Measurements from ENCODE around the gene RING1.
"Not testable (repeated sequence)": the region's sequence is repeated elsewhere in the genome, so short reads cannot be mapped to it uniquely, and the experiment has no call there.

RING1 gene

DNA sequence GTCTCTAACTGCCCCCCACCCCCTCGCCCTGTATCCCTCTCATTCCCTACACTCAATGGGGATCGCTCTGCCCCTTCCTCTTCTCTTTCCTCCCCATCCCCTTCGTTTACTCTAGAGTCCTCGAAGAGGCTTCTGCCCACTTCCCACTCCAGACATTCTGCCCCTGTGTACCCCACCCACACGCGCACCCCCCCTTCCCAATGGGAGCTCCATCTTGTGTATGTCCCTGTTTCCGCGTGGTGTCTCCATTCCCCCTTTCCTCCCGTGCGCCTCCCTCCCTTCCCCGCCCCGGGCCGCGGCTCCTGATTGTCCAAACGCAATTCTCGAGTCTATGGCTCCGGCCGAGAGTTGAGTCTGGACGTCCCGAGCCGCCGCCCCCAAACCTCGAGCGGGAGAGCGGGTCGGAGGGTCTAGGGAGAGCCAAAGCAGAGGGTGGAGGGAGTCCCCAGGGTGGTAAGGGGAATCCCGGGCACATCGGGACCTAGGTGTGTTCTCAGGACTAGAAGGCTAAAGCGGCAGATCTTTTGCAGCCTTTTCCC is 679 bp upstream of the RING1 start:
- DNase-seq, result peak; percentile 80

GRCh38 chr6:33209856-33210255 is 1.6 kb downstream of the RING1 start:
- DNase-seq, result no peak

DNA sequence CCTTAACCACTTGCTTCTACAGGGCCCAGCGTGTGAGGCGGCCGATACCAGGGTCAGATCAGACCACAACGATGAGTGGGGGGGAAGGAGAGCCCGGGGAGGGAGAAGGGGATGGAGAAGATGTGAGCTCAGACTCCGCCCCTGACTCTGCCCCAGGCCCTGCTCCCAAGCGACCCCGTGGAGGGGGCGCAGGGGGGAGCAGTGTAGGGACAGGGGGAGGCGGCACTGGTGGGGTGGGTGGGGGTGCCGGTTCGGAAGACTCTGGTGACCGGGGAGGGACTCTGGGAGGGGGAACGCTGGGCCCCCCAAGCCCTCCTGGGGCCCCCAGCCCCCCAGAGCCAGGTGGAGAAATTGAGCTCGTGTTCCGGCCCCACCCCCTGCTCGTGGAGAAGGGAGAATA is 2.8 kb downstream of the RING1 start:
- no peak for DNase-seq

DNA sequence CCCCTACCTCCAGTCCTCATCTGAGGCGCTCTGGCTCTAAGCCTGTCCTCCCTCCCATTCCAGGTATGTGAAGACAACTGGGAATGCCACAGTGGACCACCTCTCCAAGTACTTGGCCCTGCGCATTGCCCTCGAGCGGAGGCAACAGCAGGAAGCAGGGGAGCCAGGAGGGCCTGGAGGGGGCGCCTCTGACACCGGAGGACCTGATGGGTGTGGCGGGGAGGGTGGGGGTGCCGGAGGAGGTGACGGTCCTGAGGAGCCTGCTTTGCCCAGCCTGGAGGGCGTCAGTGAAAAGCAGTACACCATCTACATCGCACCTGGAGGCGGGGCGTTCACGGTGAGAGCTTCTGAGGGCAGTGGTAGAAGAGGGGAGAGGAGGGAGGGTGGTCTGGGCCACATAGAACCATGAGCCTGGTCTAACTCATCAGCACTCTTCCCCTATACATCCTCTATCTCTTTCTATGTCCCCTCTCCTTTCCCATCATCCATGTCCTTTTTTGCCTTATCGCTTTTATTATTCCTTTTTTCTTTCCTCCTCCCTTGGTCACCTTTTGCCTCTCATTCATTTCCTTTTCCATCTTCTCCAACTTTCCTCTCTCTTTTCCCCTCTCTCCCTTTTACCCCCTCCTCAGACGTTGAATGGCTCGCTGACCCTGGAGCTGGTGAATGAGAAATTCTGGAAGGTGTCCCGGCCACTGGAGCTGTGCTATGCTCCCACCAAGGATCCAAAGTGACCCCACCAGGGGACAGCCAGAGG is 3.5 kb downstream of the RING1 start:
- no peak for DNase-seq

GRCh38 chr6:33212857-33213165 is 4.5 kb downstream of the RING1 start:
- DNase-seq, result no peak

GRCh38 chr6:33213166-33213988 is 5.1 kb downstream of the RING1 start:
- peak; percentile 69 for DNase-seq

- no peak for DNase-seq
Measured at GRCh38 chr6:33213989-33214335, 5.7 kb downstream of the RING1 start.

DNA sequence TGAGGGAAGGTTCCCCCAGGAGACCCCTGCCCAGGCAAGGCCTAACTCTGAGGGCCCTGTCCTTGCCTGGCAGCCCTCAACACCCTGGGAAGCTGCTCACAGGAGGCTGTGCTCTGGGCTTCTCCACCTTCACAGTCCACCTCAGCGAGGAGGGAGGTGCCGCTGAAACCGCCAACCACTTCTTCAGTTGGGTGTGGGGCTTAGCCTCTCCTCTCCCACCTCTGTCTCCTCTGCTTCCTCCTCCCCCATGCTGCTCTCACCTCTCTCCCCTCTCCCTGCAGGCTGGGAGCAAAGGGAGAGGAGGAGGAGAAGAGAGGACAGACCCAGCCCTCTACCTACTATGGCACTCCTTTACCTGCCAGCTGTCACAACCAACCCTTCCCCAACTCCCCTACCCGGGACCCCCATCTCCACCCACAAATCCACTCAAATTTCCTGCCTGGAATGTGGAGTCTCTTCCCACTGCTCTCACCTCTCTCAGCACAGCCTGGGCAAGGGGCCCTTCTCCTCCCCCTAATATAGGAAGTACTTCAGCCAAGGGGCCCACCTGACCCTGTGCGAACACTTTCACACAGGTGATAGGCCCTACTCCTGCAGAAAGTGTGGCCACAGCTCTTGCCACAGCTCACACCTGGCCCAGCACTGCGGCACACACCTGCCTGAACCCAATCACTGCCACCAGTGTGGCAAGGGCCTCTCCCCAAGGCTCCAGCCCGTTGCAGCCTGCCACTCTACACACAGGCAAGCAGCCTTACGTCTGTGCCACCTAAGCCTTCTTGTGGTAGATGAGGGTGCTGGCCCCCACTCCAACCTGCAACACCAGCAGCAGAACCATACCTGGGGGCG is 7.2 kb downstream of the RING1 start:
- DNase-seq, result no peak

GRCh38 chr6:33216117-33216649 is 7.9 kb downstream of the RING1 start:
- no peak for DNase-seq

DNA sequence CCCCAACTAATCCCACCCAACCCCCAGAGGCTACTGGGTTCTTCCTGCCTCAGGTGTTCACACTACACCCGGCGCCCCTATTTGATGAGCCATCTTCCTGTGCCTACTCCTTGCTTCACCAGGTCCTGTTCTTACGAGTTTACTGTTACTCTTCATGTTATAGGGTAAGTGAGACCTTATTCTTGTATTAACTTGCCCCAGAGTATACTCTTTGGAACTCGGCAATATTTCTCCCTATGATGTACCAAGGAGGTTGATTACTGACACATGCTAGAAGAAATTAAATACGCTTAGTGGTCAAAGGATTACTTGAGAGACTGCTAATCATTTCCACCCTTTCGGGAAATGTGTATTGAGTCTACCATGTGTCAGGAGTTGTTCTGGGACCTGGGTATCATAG is 8.9 kb downstream of the RING1 start:
- no peak for DNase-seq

- no peak for DNase-seq
Measured at GRCh38 chr6:33217681-33218080, 9.4 kb downstream of the RING1 start.

GRCh38 chr6:33226503-33227120 is 18.3 kb downstream of the RING1 start:
- DNase-seq, result not testable (repeated sequence)

DNA sequence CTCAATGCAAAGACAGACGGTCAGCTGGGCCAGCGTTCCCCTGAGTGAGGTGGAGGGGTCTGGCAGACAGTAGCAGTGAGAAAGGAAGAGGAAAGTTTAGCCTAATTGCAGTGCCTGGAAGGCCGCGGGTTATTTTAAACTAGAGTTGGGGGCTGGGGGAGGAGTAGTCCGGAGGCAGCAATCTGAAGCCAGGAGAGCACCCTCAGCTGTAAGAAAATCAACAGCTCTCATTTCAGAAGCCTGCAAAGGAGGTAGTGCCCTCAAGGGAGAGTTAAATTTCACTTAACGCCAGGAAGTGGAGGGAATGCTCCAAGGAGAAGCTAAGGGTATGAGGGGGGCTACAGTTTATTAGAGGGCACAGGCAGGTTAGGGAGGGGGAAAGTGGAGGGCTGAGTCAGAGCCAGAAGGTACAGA is 26.9 kb downstream of the RING1 start:
- DNase-seq, result peak; percentile 1

DNA sequence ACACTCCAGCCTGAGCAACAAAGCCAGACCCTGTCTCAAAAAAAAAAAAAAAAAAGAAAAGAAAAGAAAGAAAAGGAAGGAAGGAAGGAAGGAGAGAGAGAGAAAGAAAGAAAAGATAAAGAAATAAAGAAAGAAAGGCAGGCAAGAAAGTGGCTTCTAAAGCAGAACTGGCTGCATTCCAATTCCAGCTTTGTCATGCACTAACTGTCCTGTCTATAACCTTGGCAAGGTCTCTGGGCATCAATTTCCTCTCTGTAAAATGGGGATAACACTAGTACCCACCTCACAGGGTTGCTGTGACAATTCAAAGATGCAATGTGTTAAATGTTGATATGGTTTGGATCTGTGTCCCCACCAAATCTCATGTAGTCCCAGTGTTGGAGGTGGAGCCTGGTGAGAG is 28.0 kb downstream of the RING1 start:
- no peak for DNase-seq

- DNase-seq, result no peak
Measured at GRCh38 chr6:33236852-33237251, 28.6 kb downstream of the RING1 start.

DNA sequence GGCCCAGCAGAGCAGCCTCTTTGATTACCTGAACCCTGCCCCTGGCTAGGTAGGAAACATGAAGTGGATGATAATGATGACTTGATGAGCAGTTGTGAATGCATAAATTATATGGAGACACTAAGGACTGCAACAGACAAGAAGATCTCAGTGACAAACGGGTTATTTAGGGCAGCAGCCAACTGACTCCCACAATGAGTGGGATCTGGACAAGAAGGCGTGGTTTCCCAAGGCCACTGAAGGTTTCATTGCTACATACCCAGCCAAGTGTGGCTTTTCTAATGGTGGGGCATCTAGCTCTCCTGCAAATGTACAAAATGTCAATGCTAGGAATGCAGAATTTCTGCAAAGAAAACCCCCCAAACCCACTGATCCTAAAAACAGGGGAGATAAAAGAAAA is 29.4 kb downstream of the RING1 start:
- no peak for DNase-seq

DNA sequence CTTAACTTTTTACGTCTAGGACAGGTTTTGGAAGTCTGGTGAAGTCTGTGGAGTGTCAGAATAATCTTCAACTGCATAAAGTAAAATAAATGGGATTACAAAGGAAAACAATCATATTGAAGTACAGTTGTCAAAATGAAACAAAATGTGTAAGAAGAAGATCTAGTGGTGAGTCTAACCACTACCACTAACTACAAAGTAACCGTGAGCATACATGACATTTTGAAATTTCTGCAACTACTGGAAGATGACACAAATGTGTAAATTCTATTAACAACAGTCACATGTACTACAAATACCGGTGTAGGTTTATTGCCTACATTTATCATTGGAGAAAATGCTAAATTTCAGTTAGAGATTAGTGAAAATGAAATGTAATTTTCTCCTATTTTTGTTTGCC is 33.7 kb downstream of the RING1 start:
- no peak for DNase-seq

- no peak for DNase-seq
Measured at GRCh38 chr6:33243476-33243875, 35.2 kb downstream of the RING1 start.

GRCh38 chr6:33247977-33248642 is 39.8 kb downstream of the RING1 start:
- peak; percentile 97 for DNase-seq

- peak; percentile 82 for DNase-seq
Measured at GRCh38 chr6:33248643-33248931, 40.3 kb downstream of the RING1 start.

DNA sequence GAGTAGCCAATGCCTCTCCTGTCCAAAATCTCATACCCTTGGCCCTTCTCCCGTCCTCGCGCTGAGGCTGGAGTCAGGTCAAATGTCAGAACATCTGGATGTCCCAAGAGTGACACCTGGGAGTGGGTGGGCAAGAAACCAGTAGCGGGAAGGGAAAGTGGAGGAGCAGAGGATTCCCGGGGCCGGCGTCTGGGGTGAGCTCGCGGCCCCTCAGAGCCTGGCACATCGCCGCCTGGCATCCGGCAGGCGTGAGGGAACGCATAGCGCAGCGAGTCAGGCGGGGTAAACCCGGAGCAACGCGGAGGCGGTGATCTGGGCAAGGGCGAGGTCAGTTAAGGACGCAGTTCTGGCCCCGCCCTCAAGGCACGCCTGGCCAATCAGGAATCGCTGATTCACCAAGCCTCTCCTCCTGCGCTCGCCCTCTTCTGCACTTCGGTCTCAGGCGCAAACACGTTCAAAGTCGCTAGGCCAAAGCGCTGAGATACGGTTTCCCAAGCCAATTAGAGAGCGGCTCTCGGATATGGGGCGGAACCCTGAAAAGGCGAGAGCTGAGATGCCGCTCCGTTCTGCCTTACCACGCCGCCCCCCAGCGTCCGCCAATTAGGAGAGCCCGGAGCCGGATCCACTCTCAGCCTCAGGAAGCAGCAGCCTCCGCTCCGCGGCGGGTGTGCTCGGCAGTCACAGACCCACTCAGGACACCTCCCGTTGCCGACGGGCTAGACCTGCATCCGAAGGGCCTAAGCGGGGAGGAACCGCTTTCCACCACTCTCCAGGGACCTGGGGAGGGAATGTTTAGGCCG is 40.8 kb downstream of the RING1 start:
- peak; percentile 98 for DNase-seq
